ENCODE results near the gene SMR3B.

SMR3B gene

GRCh38 chr4:70382691-70383181 lies at the start of gene SMR3B:
Gene SMR3B (plus strand): TSS chr4:70383131. CDS start chr4:70384511, 1,380 bp downstream.
- DNase-seq = no peak

- no peak for DNase-seq
Observed at GRCh38 chr4:70334681-70335080, 48.2 kb upstream of the SMR3B start, which contains the start of gene CABS1. Gene CABS1 (plus strand): TSS chr4:70334981. CDS start chr4:70335040, 59 bp downstream.

GRCh38 chr4:70336043-70336442 lies 46.9 kb upstream of the SMR3B start:
- DNase-seq = no peak

- no peak for DNase-seq
Observed at GRCh38 chr4:70337886-70338420, 45.0 kb upstream of the SMR3B start.

GRCh38 chr4:70356185-70356584 lies 26.7 kb upstream of the SMR3B start:
- no peak for DNase-seq

GRCh38 chr4:70359115-70359661 lies 23.7 kb upstream of the SMR3B start:
- DNase-seq = no peak

- no peak for DNase-seq
Observed at GRCh38 chr4:70360460-70360859, 22.5 kb upstream of the SMR3B start, which contains the start of gene SMR3A. Gene SMR3A (plus strand): TSS chr4:70360760. CDS start chr4:70362116, 1,356 bp downstream.

GRCh38 chr4:70364002-70364401 lies 18.9 kb upstream of the SMR3B start:
- DNase-seq = no peak

- no peak for DNase-seq
Observed at GRCh38 chr4:70365479-70365878, 17.5 kb upstream of the SMR3B start.

- DNase-seq = no peak
Observed at GRCh38 chr4:70367813-70368212, 15.1 kb upstream of the SMR3B start.

- DNase-seq = no peak
Observed at GRCh38 chr4:70371987-70372386, 10.9 kb upstream of the SMR3B start.

- DNase-seq = no peak
Observed at GRCh38 chr4:70372760-70373159, 10.2 kb upstream of the SMR3B start.

GRCh38 chr4:70380578-70380977 lies 2.4 kb upstream of the SMR3B start:
- DNase-seq = no peak

- DNase-seq = no peak
Observed at GRCh38 chr4:70392057-70392776, 9.3 kb downstream of the SMR3B start.

- no peak for DNase-seq
Observed at GRCh38 chr4:70397580-70397979, 14.6 kb downstream of the SMR3B start, which contains the start of gene OPRPN. Gene OPRPN (plus strand): TSS chr4:70397940. CDS start chr4:70399286, 1,346 bp downstream.

GRCh38 chr4:70399319-70399718 lies 16.4 kb downstream of the SMR3B start:
- DNase-seq = no peak

GRCh38 chr4:70402762-70403161 lies 19.8 kb downstream of the SMR3B start:
- DNase-seq = no peak

- DNase-seq = no peak
Observed at GRCh38 chr4:70405765-70406164, 22.8 kb downstream of the SMR3B start.

GRCh38 chr4:70425306-70425705 lies 42.4 kb downstream of the SMR3B start:
- DNase-seq = no peak

GRCh38 chr4:70426789-70427188 lies 43.9 kb downstream of the SMR3B start:
- no peak for DNase-seq

GRCh38 chr4:70437197-70437596 lies 54.3 kb downstream of the SMR3B start:
- no peak for DNase-seq

Measured in KG1 (cell line).